T-helper 22 cell (primary cell): ENCODE measurements around the gene KPNA2.
"Not testable (repeated sequence)": the region's sequence is repeated elsewhere in the genome, so short reads cannot be mapped to it uniquely, and the experiment has no call there.

ENCODE experiments used
- DNase-seq: peaks from one replicate; pipeline ENCODE4 v3.0.0-alpha.2; 2020; ENCODE audit warnings: low read depth

Gene KPNA2

DNA sequence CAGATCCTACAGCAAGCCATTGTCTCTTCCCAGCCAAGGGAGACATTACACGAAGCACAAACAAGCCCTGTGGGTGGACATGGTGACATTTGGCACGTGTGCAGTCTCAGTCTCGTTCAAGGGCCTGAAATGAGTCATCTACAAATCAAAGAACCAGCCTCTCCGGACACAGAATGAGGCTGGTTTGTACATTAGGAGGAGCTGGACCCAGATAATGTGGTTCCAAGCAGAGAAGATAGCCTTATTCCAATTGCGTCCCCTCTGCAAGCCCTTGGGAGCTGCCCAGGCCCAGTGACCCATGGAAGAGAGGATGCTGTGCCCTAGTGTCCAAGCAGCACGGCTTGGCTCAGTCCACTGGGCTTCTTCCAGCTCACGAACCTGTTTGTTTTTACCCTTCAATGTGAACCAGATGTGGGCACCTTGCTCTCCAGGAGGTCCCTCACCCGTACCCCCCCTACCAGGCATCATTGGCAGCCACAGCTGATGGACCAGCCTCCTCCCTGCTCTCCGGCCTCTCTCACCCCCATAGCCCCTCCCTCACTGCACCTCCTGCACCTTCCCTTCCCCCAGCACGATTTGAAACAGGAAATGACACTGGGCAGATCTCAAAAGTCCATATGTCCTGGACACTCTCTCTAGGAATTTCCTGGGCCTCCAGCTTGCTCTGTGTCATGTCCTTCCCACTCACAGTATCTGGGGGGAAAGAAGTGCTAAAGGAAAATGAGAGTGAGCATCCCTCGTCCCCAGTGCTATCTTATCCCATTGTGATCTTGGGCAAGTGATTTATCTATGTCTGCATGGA is 26.2 kb downstream of the KPNA2 start:
- no peak for DNase-seq

DNA sequence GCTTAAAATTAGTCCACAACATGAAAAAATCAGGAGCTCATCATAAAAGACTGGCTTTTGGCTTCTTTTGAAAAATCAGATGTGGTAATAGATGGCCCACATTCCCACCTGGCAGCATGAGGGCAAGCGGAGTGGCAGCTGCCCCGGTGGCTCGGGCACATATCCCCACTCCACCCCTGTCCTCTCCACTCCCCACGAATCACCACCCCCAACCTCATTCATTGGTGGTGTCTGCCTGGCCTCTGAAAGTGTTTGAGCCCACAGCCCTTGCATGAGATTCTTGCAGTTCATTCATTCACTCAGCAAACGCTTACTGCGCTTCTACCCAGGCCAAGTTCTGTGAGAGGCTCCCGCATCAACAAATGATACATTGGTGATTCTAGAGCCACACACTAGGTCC is 29.8 kb downstream of the KPNA2 start:
- not testable (repeated sequence) for DNase-seq

DNA sequence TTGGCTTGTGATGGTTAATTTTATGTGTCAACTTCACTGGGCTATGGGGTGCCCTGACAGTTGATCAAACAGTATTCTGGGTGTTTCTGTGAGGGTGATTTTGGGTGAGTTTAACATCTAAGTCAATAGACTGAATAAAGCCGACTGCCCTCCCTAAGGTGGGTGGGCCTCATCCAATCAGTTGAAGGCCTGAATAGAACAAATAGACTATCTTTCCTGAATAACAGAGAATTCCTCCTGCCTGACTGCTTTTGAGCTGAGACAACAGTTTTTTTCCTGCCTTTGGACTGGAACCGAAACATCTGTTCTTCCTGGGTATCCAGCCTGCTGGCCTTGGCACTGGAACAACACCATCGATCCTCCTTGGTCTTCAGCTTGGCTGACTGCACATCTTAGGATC is 33.0 kb downstream of the KPNA2 start:
- not testable (repeated sequence) for DNase-seq

GRCh38 chr17:68070582-68071444 is 35.3 kb downstream of the KPNA2 start:
- not testable (repeated sequence) for DNase-seq

- no peak for DNase-seq
Measured at GRCh38 chr17:68074279-68074678, 38.7 kb downstream of the KPNA2 start.

DNA sequence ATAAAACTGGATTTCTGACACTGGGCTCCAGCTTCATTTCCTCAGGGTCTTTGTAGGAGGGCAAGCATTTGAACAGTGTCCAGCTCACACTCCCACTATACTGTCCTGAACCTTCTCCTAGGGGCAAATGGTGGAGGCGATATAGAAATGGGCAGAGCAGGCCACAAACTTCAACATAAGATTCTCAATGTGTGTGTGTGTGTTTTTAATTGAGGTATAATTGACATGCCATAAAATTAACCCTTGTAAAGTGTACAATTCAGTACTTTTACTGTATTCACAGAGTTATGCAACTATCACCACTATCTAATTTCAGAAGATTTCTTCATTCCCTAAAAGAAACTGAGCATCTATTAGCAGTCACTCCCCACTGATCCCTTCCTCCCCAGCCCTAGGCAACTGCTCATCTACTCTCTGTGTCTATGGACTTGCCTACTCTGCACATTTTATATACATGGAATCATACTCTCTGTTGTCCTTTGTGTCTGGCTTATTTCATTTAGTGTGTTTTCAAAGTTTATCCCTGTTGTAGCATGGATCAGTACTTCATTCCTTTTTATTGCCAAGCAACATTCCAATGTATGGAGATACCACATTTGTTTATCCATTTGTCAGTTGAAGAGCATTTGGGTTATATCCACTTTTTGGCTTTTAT is 40.5 kb downstream of the KPNA2 start:
- not testable (repeated sequence) for DNase-seq

DNA sequence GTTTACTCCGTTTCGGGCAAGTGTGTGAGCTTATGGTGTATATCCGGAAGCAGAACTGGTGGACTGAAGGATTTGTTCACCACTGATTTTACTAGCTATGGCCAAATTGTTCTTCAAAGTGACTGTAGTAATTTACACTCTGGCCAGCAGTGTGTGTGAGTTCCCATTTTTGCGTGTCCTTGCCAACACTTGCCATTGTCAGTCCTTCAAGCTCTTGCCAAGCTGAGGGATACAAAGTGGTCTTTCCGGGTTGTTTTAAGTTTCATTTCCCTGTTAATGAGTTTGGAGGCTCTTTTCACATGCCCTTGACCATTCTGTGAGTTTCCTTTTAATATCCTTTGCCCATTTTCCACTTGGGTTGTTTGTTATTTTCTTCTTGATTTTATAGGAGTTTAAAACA is 42.0 kb downstream of the KPNA2 start:
- not testable (repeated sequence) for DNase-seq

GRCh38 chr17:68080411-68081150 is 45.0 kb downstream of the KPNA2 start:
- no peak for DNase-seq

DNA sequence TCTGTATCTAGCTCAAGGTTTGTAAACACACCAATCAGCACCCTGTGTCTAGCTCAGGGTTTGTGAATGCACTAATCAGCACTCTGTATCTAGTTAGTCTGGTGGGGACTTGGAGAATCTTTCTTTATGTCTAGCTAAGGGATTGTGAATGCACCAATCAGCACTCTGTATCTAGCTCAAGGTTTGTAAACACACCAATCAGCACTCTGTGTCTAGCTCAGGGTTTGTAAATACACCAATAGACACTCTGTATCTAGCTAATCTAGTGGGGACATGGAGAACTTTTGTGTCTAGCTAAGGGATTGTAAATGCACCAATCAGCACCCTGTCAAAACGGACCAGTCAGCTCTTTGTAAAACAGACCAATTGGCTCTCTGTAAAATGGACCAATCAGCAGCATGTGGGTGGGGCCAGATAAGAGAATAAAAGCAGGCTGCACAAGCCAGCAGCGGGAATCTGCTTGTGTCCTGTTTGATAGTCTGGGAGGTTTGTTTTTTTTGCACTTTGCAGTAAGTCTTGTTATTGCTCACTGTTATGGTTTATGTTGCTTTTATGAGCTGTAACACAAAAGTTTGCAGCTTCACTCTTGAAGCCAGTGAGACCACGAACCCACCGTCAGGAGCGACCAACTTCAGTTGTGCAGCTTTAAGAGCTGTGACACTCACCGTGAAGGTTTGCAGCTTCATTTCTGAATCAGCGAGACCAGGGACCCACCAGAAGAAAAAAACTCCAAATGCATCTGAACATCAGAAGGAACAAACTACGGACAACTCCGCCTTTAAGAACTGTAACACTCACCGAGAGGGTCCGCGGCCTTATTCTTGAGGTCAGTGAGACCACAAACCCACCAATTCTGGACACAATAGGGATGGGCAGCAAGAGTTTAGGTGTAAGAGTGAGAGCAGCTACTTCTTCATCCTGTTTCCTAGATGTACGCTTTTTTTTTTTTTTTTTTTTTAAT is 46.0 kb downstream of the KPNA2 start:
- not testable (repeated sequence) for DNase-seq

GRCh38 chr17:68085771-68086381 is 50.3 kb downstream of the KPNA2 start:
- DNase-seq, result no peak

GRCh38 chr17:68086666-68087065 is 51.1 kb downstream of the KPNA2 start:
- not testable (repeated sequence) for DNase-seq

DNA sequence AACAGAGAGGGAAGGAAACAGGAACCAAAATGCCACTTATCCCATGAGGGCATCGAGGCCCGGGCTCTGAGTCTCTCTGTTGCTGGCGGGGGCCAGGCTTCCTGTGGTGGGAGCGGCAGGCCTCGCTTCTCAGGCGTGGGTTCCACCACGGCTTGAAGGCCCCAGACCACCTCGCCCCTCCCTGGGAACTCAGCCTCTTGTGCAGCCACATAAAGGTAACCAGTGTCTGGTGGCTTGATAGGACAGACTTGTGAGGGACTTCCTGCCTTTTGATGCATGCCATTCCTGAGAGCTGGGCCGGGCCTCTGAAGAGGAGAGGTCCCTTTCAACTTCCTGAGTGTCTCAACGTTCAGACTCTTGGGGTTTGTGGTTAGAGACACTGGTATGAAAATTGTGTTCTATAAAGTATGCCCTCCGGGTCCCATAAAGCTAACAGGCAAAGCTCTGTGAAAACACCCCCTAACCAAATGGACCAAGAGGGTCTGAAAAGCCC is 51.6 kb downstream of the KPNA2 start:
- DNase-seq, result peak; percentile 39

DNA sequence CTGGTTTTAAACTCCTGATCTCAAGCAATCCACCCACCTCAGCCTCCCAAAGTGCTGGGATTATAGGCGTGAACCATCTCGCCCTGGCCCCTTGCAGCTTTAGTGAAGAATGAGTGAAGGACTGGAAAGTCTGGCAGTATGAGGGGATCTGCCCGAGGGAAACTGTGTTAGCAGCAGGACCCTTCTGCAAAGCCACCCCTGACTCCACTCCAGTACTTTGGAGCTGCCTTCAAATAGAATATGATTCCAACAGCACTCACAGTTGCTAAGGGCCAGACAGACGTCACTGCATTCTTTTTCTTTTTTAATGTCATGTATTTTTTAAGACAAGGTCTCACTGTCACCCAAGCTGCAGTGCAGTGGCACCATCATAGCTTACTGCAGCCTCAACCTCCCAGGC is 52.3 kb downstream of the KPNA2 start:
- DNase-seq, result no peak

DNA sequence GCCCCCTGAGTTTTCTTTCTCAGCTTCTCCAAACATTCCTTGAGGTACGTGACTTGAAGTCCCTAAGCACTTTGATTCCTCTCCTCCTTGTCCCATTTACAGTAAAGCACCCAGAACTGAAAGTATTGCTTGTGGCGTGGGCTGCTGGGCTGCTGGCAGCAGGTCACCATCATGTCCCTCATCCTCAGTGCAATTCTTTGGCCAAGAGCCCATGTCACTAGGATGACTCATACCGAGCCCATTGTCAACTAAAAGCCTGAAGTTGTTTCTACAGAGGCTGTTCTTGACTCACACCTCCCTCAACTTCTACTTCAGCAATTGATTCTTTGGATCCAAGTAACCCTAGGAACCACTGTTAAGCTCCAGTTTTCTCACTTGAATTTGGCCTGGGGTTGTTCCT is 54.3 kb downstream of the KPNA2 start:
- DNase-seq, result no peak

- DNase-seq, result no peak
Measured at GRCh38 chr17:68094481-68095078, 59.0 kb downstream of the KPNA2 start.

DNA sequence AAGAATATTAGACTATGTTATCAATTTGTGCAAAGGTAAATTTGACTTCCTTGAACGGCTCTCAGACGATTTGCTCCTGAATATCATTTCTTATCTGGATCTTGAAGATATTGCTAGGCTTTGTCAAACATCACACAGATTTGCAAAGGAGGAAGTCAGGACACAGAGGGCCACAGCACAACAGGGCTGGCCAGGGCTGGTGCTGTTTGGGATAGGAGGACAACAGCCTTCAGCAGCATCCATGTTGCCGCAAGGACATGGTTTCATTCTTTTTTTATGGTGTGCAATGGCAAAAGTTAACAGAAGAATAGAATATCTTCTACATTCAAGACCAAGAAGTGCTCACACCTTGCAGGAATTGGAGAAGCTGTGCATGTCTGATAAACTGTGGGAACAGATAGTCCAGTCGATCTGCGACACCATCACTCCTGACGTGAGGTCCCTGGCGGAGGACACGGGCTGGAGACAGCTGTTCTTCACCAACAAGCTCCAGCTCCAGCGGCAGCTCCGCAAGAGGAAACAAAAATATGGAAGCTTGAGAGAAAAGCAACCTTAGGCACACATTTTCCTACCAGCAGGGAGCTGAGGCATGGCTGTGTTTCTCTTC is 59.8 kb downstream of the KPNA2 start:
- no peak for DNase-seq

GRCh38 chr17:68096111-68096510 is 60.6 kb downstream of the KPNA2 start:
- DNase-seq, result no peak
